HEK293 (cell line): ENCODE results near the gene SSMEM1.
"Not testable (repeated sequence)": the region's sequence is repeated elsewhere in the genome, so short reads cannot be mapped to it uniquely, and the experiment has no call there.

Source experiments
- CTCF ChIA-PET: fragments of 350-600 bp; formaldehyde crosslinking; extraction: SDS; loops from one replicate; lab custom pipeline; 2021; ENCODE audit warnings: antibody characterized with exemption; lab: Yijun Ruan, JAX
- POLR2A ChIA-PET: fragments of 300-600 bp; formaldehyde crosslinking; extraction: SDS; loops from one replicate; lab custom pipeline; 2020; ENCODE audit warnings: antibody characterized with exemption, inconsistent platforms; lab: Yijun Ruan, JAX
- H3K27ac ChIP-seq: fragments of 200-500 bp; sonication (Bioruptor generic); 2 replicates; pipeline ENCODE4 v1.5.1; 2014; ENCODE audit warnings: low read depth, low read length, control low read depth, inconsistent platforms; ENCODE audit errors: extremely low read depth
- H3K36me3 ChIP-seq, 2 experiments: fragments of 200-500 bp in 1 of 2; sonication (Bioruptor generic) in 1 of 2; 1 replicate in 1 of 2; 2 replicates in 1 of 2; pipeline ENCODE4 v1.5.1; 2014 to 2017; ENCODE audit warnings: inconsistent platforms in 2 of 2, low read length in 2 of 2; ENCODE audit not compliant: control insufficient read depth in 2 of 2, insufficient read depth in 1 of 2
- H3K4me1 ChIP-seq: fragments of 200-500 bp; sonication (Bioruptor generic); 2 replicates; pipeline ENCODE4 v1.5.1; 2014; ENCODE audit warnings: mild to moderate bottlenecking, low read length, inconsistent platforms; ENCODE audit not compliant: control insufficient read depth, insufficient read depth
- H3K4me3 ChIP-seq: 2 replicates; pipeline ENCODE4 v1.5.1; 2011; ENCODE audit warnings: low read depth, mild to moderate bottlenecking, control low read depth, low read length, moderate library complexity
- H3K9me3 ChIP-seq: fragments of 200-500 bp; sonication (Bioruptor generic); 2 replicates; pipeline ENCODE4 v1.5.1; 2014; ENCODE audit warnings: low read depth, low read length, inconsistent platforms; ENCODE audit not compliant: control insufficient read depth, insufficient read depth
- FEZF1 ChIP-seq: fragments of 450-650 bp; formaldehyde crosslinking; IDR thresholded peaks from 2 replicates; pipeline ENCODE4 v1.5.1; 2016; ENCODE audit warnings: missing biosample characterization, missing genetic modification characterization
- ZBTB17 ChIP-seq: fragments of 450-650 bp; formaldehyde crosslinking; IDR thresholded peaks from 2 replicates; pipeline ENCODE4 v1.5.1; 2016; ENCODE audit warnings: missing biosample characterization, missing genetic modification characterization
- ZBTB7A ChIP-seq: fragments of 450-650 bp; formaldehyde crosslinking; IDR thresholded peaks from 2 replicates; pipeline ENCODE4 v1.5.1; 2016; ENCODE audit warnings: low read depth, missing biosample characterization, missing genetic modification characterization
- ZNF19 ChIP-seq: fragments of 450-650 bp; formaldehyde crosslinking; IDR thresholded peaks from 2 replicates; pipeline ENCODE4; 2016; ENCODE audit warnings: missing biosample characterization, missing genetic modification characterization, low read depth
- ZNF366 ChIP-seq: fragments of 450-650 bp; formaldehyde crosslinking; conservative IDR thresholded peaks from 2 replicates; pipeline ENCODE4 v1.5.1; 2016; ENCODE audit warnings: missing biosample characterization, missing genetic modification characterization
- ZNF747 ChIP-seq: fragments of 450-650 bp; formaldehyde crosslinking; IDR thresholded peaks from 2 replicates; pipeline ENCODE4 v1.5.1; 2016; ENCODE audit warnings: missing biosample characterization, missing genetic modification characterization
- ZNF777 ChIP-seq: fragments of 450-650 bp; formaldehyde crosslinking; IDR thresholded peaks from 2 replicates; pipeline ENCODE4 v1.5.1; 2017; ENCODE audit warnings: missing biosample characterization, missing genetic modification characterization, borderline replicate concordance
- ZNF830 ChIP-seq: fragments of 450-650 bp; IDR thresholded peaks from 2 replicates; pipeline ENCODE4 v1.5.0; 2018; ENCODE audit warnings: missing biosample characterization, missing genetic modification characterization, low read depth, mild to moderate bottlenecking, moderate library complexity
- TF ChIP-seq, protein P1 (sequence below): fragments of 450-650 bp; formaldehyde crosslinking; IDR thresholded peaks from 2 replicates; pipeline ENCODE4 v1.5.1; 2017; ENCODE audit warnings: missing biosample characterization, missing genetic modification characterization
- TF ChIP-seq, protein P2 (sequence below): fragments of 450-650 bp; formaldehyde crosslinking; IDR thresholded peaks from 2 replicates; pipeline ENCODE4 v1.5.1; 2016; ENCODE audit warnings: missing biosample characterization, missing genetic modification characterization
- TF ChIP-seq, protein P3 (sequence below): fragments of 450-650 bp; formaldehyde crosslinking; IDR thresholded peaks from 2 replicates; pipeline ENCODE4 v1.5.0; 2017; ENCODE audit warnings: missing biosample characterization, missing genetic modification characterization, borderline replicate concordance
- TF ChIP-seq, protein P4 (sequence below): fragments of 450-650 bp; formaldehyde crosslinking; IDR thresholded peaks from 2 replicates; pipeline ENCODE4 v1.5.1; 2016; ENCODE audit warnings: missing biosample characterization, missing genetic modification characterization
- TF ChIP-seq, protein P5 (sequence below): fragments of 450-650 bp; formaldehyde crosslinking; IDR thresholded peaks from 2 replicates; pipeline ENCODE4 v1.5.1; 2016; ENCODE audit warnings: missing biosample characterization, missing genetic modification characterization

The SSMEM1 gene

DNA sequence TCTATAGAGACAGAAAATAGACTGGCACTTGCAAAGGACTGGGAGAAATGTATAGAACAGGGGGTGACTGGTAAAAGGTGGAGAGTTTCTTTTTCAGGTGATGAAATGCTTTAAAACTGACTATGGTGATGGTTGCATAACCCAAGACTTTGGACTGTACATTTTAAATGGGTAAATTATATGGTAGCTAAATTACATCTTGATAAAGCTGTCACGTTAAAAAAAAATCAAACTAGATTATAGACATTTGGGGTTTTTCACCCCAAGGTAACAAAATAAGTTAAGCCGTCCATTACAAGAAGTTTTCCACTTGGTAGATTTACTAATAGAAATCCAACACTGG, 26.4 kb upstream of the SSMEM1 start:
- peaks cover 42 to 58% of the 10 kb centered on the region in 2 experiments for H3K36me3 ChIP-seq
- H3K4me1 ChIP-seq: no peaks in the 10 kb centered on the region
- no peak for TF ChIP-seq ZNF777 (tag by site-specific recombination)
- no peak for TF ChIP-seq ZNF830 (tag by site-specific recombination)
- no peak for TF ChIP-seq FEZF1 (tag by site-specific recombination)
- TF ChIP-seq ZBTB17: no peak
- TF ChIP-seq, protein P1, sequence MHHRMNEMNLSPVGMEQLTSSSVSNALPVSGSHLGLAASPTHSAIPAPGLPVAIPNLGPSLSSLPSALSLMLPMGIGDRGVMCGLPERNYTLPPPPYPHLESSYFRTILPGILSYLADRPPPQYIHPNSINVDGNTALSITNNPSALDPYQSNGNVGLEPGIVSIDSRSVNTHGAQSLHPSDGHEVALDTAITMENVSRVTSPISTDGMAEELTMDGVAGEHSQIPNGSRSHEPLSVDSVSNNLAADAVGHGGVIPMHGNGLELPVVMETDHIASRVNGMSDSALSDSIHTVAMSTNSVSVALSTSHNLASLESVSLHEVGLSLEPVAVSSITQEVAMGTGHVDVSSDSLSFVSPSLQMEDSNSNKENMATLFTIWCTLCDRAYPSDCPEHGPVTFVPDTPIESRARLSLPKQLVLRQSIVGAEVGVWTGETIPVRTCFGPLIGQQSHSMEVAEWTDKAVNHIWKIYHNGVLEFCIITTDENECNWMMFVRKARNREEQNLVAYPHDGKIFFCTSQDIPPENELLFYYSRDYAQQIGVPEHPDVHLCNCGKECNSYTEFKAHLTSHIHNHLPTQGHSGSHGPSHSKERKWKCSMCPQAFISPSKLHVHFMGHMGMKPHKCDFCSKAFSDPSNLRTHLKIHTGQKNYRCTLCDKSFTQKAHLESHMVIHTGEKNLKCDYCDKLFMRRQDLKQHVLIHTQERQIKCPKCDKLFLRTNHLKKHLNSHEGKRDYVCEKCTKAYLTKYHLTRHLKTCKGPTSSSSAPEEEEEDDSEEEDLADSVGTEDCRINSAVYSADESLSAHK (tag by site-specific recombination): no peak
- TF ChIP-seq, protein P2, sequence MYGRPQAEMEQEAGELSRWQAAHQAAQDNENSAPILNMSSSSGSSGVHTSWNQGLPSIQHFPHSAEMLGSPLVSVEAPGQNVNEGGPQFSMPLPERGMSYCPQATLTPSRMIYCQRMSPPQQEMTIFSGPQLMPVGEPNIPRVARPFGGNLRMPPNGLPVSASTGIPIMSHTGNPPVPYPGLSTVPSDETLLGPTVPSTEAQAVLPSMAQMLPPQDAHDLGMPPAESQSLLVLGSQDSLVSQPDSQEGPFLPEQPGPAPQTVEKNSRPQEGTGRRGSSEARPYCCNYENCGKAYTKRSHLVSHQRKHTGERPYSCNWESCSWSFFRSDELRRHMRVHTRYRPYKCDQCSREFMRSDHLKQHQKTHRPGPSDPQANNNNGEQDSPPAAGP (tag by site-specific recombination): no peak
- TF ChIP-seq, protein P3, sequence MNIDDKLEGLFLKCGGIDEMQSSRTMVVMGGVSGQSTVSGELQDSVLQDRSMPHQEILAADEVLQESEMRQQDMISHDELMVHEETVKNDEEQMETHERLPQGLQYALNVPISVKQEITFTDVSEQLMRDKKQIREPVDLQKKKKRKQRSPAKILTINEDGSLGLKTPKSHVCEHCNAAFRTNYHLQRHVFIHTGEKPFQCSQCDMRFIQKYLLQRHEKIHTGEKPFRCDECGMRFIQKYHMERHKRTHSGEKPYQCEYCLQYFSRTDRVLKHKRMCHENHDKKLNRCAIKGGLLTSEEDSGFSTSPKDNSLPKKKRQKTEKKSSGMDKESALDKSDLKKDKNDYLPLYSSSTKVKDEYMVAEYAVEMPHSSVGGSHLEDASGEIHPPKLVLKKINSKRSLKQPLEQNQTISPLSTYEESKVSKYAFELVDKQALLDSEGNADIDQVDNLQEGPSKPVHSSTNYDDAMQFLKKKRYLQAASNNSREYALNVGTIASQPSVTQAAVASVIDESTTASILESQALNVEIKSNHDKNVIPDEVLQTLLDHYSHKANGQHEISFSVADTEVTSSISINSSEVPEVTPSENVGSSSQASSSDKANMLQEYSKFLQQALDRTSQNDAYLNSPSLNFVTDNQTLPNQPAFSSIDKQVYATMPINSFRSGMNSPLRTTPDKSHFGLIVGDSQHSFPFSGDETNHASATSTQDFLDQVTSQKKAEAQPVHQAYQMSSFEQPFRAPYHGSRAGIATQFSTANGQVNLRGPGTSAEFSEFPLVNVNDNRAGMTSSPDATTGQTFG: no peak
- no peak for TF ChIP-seq ZNF747
- TF ChIP-seq ZNF19 (tag by site-specific recombination): no peak
- TF ChIP-seq, protein P4, sequence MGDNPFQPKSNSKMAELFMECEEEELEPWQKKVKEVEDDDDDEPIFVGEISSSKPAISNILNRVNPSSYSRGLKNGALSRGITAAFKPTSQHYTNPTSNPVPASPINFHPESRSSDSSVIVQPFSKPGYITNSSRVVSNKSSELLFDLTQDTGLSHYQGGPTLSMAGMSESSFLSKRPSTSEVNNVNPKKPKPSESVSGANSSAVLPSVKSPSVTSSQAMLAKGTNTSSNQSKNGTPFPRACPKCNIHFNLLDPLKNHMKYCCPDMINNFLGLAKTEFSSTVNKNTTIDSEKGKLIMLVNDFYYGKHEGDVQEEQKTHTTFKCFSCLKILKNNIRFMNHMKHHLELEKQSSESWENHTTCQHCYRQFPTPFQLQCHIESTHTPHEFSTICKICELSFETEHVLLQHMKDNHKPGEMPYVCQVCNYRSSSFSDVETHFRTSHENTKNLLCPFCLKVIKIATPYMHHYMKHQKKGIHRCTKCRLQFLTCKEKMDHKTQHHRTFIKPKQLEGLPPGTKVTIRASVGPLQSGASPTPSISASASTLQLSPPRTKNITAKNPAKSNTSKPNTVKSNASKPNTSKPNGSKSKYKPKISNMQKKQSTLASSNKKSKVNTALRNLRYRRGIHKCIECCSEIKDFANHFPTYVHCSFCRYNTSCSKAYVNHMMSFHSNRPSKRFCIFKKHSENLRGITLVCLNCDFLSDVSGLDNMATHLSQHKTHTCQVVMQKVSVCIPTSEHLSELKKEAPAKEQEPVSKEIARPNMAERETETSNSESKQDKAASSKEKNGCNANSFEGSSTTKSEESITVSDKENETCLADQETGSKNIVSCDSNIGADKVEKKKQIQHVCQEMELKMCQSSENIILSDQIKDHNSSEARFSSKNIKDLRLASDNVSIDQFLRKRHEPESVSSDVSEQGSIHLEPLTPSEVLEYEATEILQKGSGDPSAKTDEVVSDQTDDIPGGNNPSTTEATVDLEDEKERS (tag by site-specific recombination): no peak
- ChIA-PET POLR2A (interaction anchor here (1.3 kb wide), 1 partner anchor 24 kb away, joined by 3 read pairs; the partner anchor contains the start of gene TMEM209), CTCF (interaction anchor here (1.0 kb wide), 1 partner anchor 25 kb away, joined by 4 read pairs; no protein-coding TSS in a partner anchor)
- H3K4me3 ChIP-seq: no peak overlapping the region
- H3K9me3 ChIP-seq: no peaks in the 10 kb centered on the region
- H3K27ac ChIP-seq: no peak overlapping the region

DNA sequence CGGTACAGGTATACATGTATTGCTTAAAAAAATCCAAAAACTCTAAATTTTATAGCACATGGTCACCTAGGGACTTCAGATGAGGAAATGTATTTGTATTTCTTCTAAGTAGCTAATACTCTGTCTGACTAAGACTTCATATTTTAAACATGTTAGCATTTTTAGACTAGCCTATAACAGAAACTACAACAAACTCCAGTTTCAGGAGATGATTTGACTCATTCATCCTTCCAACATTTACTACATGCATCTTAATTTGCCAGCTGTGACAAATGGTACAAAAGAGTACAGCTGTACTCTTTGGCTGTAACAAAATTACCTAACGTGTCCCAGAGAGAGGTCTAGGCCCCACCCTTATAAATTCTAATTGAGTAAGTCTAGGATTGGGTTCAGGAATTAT, 24.7 kb upstream of the SSMEM1 start:
- TF ChIP-seq, protein P5, sequence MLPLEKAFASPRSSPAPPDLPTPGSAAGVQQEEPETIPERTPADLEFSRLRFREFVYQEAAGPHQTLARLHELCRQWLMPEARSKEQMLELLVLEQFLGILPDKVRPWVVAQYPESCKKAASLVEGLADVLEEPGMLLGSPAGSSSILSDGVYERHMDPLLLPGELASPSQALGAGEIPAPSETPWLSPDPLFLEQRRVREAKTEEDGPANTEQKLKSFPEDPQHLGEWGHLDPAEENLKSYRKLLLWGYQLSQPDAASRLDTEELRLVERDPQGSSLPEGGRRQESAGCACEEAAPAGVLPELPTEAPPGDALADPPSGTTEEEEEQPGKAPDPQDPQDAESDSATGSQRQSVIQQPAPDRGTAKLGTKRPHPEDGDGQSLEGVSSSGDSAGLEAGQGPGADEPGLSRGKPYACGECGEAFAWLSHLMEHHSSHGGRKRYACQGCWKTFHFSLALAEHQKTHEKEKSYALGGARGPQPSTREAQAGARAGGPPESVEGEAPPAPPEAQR (tag by site-specific recombination): no peak
- TF ChIP-seq ZBTB7A (tag by site-specific recombination) (no peak), ZNF366 (tag by site-specific recombination) (no peak)
- TF ChIP-seq, all 188 proteins: peak for 0
- Histone ChIP-seq H3K27ac (no peak overlapping the region), H3K4me1 (no peaks in the 10 kb centered on the region), H3K36me3 (peaks cover 39 to 53% of the 10 kb centered on the region in 2 experiments), H3K4me3 (no peak overlapping the region), H3K9me3 (no peaks in the 10 kb centered on the region)
- POLR2A ChIA-PET: no interaction called here
- CTCF ChIA-PET: no interaction called here

DNA sequence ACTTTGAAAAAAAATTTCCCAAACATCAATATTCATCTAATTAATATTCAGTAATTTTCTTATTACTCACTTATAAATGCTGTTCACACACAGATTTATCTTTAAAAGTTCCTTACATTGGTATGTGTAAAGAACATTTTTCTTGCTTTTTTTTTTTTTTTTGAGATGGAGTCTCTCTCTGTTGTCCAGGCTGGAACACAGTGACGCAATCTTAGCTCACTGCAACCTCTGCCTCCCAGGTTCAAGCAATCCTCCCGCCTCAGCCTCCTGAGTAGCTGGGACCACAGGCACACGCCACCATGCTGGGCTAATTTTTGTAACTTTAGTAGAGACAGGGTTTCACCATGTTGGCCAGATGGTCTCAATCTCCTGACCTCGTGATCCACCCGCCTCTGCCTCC, 23.3 kb upstream of the SSMEM1 start:
- H3K4me1 ChIP-seq, H3K27ac ChIP-seq, CTCF ChIA-PET, POLR2A ChIA-PET, H3K9me3 ChIP-seq, H3K4me3 ChIP-seq: not testable (repeated sequence)
- peaks cover 34 to 44% of the 10 kb centered on the region in 2 experiments for H3K36me3 ChIP-seq
